HAP-1 (cell line): ENCODE measurements around the gene MIER2.

ENCODE experiments used
- DNase-seq, 2 experiments: peaks; one replicate each; pipeline ENCODE4 v3.0.0-alpha.2; 2016 to 2020; ENCODE audit warnings: low spot score in 2 of 2
- H3K27me3 ChIP-seq: fragments of 250-450 bp; sonication (Bioruptor Pico); 2 replicates; pipeline ENCODE4 v1.5.1; 2020; ENCODE audit warnings: low read depth, mild to moderate bottlenecking, moderate library complexity
- H3K36me3 ChIP-seq: fragments of 250-450 bp; sonication (Bioruptor Pico); replicated peaks from 2 replicates; pipeline ENCODE4 v1.5.1; 2020; ENCODE audit warnings: mild to moderate bottlenecking
- H3K4me1 ChIP-seq: fragments of 250-450 bp; sonication (Bioruptor Pico); 2 replicates; pipeline ENCODE4 v1.5.1; 2020; ENCODE audit warnings: mild to moderate bottlenecking
- H3K4me3 ChIP-seq: fragments of 250-450 bp; sonication (Bioruptor Pico); 2 replicates; pipeline ENCODE4 v1.5.1; 2020; ENCODE audit warnings: mild to moderate bottlenecking, moderate library complexity
- H3K9me3 ChIP-seq: fragments of 250-450 bp; sonication (Bioruptor Pico); 2 replicates; pipeline ENCODE4 v1.5.1; 2020; ENCODE audit warnings: mild to moderate bottlenecking, moderate library complexity
- in situ Hi-C: fragments of 300-500 bp; cut with MboI; formaldehyde crosslinking; loops from 3 replicates; pipeline ENCODE4 v1.14.3; 2020; ENCODE audit warnings: low sequenced_read_pairs, inconsistent platforms, mixed read lengths

MIER2 gene

DNA sequence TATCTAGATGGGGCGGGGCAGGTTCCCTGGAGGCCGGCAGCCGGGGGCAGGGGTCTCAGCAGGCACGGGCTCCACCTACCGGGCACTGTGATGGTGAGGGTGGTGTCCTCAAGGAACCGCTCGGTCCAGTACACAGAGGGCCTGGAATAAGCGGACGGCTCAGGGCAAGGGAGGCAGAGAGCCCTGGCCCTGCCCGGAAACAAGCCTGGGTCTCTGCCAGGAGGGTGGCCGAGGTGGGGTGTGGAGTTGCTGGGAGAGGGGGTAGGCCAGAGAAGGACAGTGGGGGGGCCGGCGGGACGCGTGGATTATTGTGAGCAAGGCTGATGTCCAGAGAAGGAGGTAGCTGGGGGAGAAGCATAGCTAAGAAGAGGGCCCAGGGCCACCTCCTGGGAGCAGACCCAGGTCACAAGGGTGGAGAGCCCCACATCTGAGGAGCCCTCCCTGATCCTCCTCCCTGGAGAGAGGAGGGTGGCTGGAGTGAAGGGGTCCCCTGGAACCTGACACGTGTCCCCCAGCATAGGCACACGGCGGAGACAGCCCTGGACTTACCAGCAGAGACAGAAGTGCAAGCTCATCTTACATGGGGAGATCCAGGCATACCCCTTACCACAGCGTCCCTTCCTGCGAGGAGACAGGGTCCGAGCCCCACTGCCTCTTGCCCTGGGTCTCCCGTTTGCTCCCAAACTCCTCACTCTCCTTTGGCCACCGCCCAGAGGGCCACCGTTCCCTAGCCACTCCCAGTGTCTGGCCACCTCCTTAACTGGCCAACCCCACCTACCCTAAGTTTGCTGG lies 29.0 kb upstream of the MIER2 start:
- Histone ChIP-seq H3K4me1 (no peaks in the 10 kb centered on the region), H3K36me3 (no peaks in the 10 kb centered on the region), H3K9me3 (no peaks in the 10 kb centered on the region), H3K27me3 (no peaks in the 10 kb centered on the region), H3K4me3 (no peak overlapping the region)
- in situ Hi-C loops = no loop called here
- DNase-seq = no peak

GRCh38 chr19:372306-372890 lies 27.8 kb upstream of the MIER2 start:
- no peaks in the 10 kb centered on the region for H3K36me3 ChIP-seq
- no peak for DNase-seq
- no peaks in the 10 kb centered on the region for H3K4me1 ChIP-seq
- H3K4me3 ChIP-seq = no peak overlapping the region
- no peaks in the 10 kb centered on the region for H3K9me3 ChIP-seq
- in situ Hi-C loops = no loop called here
- H3K27me3 ChIP-seq = no peaks in the 10 kb centered on the region

- H3K27me3 ChIP-seq = no peaks in the 10 kb centered on the region
- no peaks in the 10 kb centered on the region for H3K36me3 ChIP-seq
- in situ Hi-C loops = no loop called here
- H3K4me3 ChIP-seq = no peak overlapping the region
- DNase-seq = no peak
- no peaks in the 10 kb centered on the region for H3K4me1 ChIP-seq
- peaks cover 4% of the 10 kb centered on the region; the same call in 1 of the 2 replicates for H3K9me3 ChIP-seq
These were observed 27.0 kb upstream of the MIER2 start for GRCh38 chr19:371501-372168.

- no peaks in the 10 kb centered on the region for H3K4me1 ChIP-seq
- no peaks in the 10 kb centered on the region for H3K27me3 ChIP-seq
- in situ Hi-C loops = no loop called here
- no peak for DNase-seq
- peaks cover 4% of the 10 kb centered on the region; the same call in 1 of the 2 replicates for H3K9me3 ChIP-seq
- H3K36me3 ChIP-seq = no peaks in the 10 kb centered on the region
- H3K4me3 ChIP-seq = no peak overlapping the region
These were observed 26.2 kb upstream of the MIER2 start for GRCh38 chr19:370641-371330.

DNA sequence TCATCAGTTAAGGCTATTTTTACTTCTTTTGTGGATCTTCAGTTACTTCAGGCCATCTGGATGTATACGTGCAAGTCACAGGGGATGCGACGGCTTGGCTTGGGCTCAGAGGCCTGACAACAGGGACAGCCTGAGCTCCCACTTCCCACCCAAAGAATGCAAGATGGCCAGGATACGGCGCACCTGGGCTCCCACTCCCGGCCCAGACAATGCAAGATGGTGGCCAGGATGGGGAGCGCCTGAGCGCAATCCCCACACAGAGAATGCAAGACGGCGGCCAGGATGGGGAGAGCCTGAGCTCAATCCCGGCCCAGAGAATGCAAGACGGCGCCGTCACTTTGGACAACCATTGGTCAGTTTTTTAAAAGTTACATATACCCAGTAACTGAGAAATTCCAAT lies 25.3 kb upstream of the MIER2 start:
- peaks cover 4% of the 10 kb centered on the region; the same call in 1 of the 2 replicates for H3K9me3 ChIP-seq
- H3K27me3 ChIP-seq = no peaks in the 10 kb centered on the region
- in situ Hi-C loops = no loop called here
- no peak overlapping the region for H3K4me3 ChIP-seq
- H3K4me1 ChIP-seq = no peaks in the 10 kb centered on the region
- no peaks in the 10 kb centered on the region for H3K36me3 ChIP-seq
- no peak for DNase-seq

DNA sequence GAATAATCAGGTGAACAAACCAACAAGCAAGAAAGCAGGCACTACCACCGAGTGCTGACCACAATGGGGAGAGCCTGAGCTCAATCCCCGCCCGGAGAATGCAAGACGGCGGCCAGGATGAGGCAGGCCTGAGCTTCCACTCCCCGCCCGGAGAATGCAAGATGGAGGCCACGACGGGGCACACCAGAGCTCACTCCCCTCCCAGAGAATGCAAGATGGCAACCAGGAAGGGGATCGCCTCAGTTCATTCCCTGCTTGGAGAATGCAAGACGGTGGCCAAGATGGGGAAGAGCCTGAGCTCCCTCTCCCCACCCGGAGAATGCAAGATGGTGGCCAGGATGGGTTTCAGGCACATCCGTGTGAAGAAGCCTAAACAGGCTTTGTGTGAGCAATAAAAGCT lies 24.7 kb upstream of the MIER2 start:
- DNase-seq = no peak
- in situ Hi-C loops = no loop called here
- Histone ChIP-seq H3K4me3 (no peak overlapping the region), H3K36me3 (no peaks in the 10 kb centered on the region), H3K4me1 (no peaks in the 10 kb centered on the region), H3K27me3 (no peaks in the 10 kb centered on the region), H3K9me3 (peaks cover 4% of the 10 kb centered on the region; the same call in 1 of the 2 replicates)

- Histone ChIP-seq H3K4me1 (no peaks in the 10 kb centered on the region), H3K9me3 (peaks cover 4% of the 10 kb centered on the region; the same call in 1 of the 2 replicates), H3K36me3 (no peaks in the 10 kb centered on the region), H3K27me3 (no peaks in the 10 kb centered on the region), H3K4me3 (no peak overlapping the region)
- DNase-seq = no peak
- in situ Hi-C loops = no loop called here
These were observed 24.0 kb upstream of the MIER2 start for GRCh38 chr19:368630-369024.

GRCh38 chr19:367963-368629 lies 23.5 kb upstream of the MIER2 start:
- Histone ChIP-seq H3K9me3 (peaks cover 4% of the 10 kb centered on the region; the same call in 1 of the 2 replicates), H3K36me3 (no peaks in the 10 kb centered on the region), H3K27me3 (no peaks in the 10 kb centered on the region), H3K4me3 (no peak overlapping the region), H3K4me1 (no peaks in the 10 kb centered on the region)
- in situ Hi-C loops = no loop called here
- no peak for DNase-seq

DNA sequence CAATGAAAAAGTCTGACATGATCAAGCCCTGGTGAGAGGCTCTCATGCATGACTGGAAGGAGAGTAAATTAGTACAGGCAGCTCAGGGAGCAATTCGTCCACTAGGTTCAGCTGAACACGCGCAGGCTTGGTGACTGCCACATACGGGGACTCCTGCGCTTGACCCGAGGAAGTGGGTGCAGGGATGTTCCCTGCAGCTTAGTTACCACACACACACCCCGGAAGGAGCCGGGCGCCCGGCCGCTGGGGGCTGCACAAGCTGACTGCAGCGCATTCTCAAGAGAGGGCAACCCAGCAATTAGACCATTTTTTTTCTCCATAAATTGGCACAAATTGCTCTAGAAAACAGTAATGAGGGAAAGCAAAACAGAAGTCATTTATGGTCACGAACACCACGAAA lies 23.0 kb upstream of the MIER2 start:
- H3K27me3 ChIP-seq = no peaks in the 10 kb centered on the region
- no peaks in the 10 kb centered on the region for H3K36me3 ChIP-seq
- no peak overlapping the region for H3K4me3 ChIP-seq
- H3K9me3 ChIP-seq = peaks cover 4% of the 10 kb centered on the region; the same call in 1 of the 2 replicates
- in situ Hi-C loops = no loop called here
- no peaks in the 10 kb centered on the region for H3K4me1 ChIP-seq
- DNase-seq = no peak

GRCh38 chr19:366951-367350 lies 22.4 kb upstream of the MIER2 start:
- no peak for DNase-seq
- H3K9me3 ChIP-seq = peaks cover 4% of the 10 kb centered on the region; the same call in 1 of the 2 replicates
- no peaks in the 10 kb centered on the region for H3K27me3 ChIP-seq
- in situ Hi-C loops = no loop called here
- no peaks in the 10 kb centered on the region for H3K4me1 ChIP-seq
- H3K4me3 ChIP-seq = no peak overlapping the region
- H3K36me3 ChIP-seq = no peaks in the 10 kb centered on the region

GRCh38 chr19:366205-366783 lies 21.7 kb upstream of the MIER2 start:
- peaks cover 4% of the 10 kb centered on the region; the same call in 1 of the 2 replicates for H3K9me3 ChIP-seq
- in situ Hi-C loops = no loop called here

DNA sequence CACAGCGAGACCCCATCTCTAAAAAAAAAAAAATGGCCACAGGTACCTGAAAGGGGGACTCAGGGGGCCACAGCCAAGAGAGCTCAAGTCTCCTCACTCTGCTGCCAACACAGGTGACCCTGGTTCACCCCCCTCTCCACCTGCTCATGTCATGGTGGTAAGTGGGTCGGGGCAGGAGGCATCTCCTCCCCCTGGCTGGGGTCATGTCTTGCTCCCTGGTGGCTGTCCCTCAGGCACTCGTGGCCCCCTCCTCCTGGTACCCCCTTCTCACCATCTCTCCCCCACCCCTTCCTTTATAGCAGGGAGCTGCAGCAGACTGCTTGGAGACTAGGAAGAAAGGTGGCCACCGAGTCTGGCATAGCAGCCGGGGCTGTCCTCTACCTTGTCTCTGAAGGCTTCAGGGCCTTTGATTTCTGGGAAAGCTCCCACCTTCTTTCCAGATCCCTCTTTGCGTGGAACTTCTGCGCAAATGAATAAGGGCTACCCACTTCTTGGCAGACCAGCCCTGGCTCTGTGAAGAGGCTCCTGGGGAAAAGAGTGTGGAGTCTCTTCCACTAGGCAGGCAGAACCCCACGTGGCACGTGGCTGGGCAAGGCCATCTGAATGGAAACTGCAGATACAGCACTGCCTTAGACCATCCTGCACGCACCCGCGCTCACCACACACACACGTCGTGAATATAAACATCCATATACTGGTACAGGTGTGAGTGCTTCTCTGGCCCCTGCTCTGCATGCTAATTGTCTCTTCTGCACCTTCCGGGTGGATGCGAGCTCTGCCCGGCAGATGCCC lies 20.1 kb upstream of the MIER2 start:
- in situ Hi-C loops = no loop called here
- H3K27me3 ChIP-seq = no peaks in the 10 kb centered on the region
- no peaks in the 10 kb centered on the region for H3K4me1 ChIP-seq
- DNase-seq = no peak
- no peaks in the 10 kb centered on the region for H3K36me3 ChIP-seq
- no peak overlapping the region for H3K4me3 ChIP-seq
- peaks cover 4% of the 10 kb centered on the region; the same call in 1 of the 2 replicates for H3K9me3 ChIP-seq

More at GRCh38 chr19:366205-366783, 21.7 kb upstream of the MIER2 start:
- Histone ChIP-seq H3K4me1 (no peaks in the 10 kb centered on the region), H3K4me3 (no peak overlapping the region), H3K27me3 (no peaks in the 10 kb centered on the region), H3K36me3 (no peaks in the 10 kb centered on the region)
- DNase-seq = no peak
